Mammary epithelial cell (primary cell): ENCODE measurements around the gene UQCRQ.

Experiments used
- EZH2 ChIP-seq: IDR thresholded peaks from 2 replicates; pipeline ENCODE4 v1.6.1; 2012; ENCODE audit warnings: low read length, inconsistent platforms, borderline replicate concordance
- TF ChIP-seq, protein P1 (sequence below), 2 donors: IDR thresholded peaks in 1 of 2; conservative IDR thresholded peaks in 1 of 2; 2 replicates each; pipeline ENCODE4 v1.5.1; 2011 to 2012; ENCODE audit warnings: inconsistent platforms in 2 of 2, low read length in 2 of 2, mild to moderate bottlenecking in 2 of 2, control low read depth in 1 of 2, low read depth in 1 of 2; ENCODE audit not compliant: insufficient read depth in 1 of 2; ENCODE audit errors: extremely low read depth in 1 of 2

- no peak for TF ChIP-seq EZH2
- TF ChIP-seq, protein P1, sequence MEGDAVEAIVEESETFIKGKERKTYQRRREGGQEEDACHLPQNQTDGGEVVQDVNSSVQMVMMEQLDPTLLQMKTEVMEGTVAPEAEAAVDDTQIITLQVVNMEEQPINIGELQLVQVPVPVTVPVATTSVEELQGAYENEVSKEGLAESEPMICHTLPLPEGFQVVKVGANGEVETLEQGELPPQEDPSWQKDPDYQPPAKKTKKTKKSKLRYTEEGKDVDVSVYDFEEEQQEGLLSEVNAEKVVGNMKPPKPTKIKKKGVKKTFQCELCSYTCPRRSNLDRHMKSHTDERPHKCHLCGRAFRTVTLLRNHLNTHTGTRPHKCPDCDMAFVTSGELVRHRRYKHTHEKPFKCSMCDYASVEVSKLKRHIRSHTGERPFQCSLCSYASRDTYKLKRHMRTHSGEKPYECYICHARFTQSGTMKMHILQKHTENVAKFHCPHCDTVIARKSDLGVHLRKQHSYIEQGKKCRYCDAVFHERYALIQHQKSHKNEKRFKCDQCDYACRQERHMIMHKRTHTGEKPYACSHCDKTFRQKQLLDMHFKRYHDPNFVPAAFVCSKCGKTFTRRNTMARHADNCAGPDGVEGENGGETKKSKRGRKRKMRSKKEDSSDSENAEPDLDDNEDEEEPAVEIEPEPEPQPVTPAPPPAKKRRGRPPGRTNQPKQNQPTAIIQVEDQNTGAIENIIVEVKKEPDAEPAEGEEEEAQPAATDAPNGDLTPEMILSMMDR (conservative IDR thresholded peaks at IDR 0.05 in 1 of 2, IDR thresholded peaks at IDR 0.05 in 1 of 2; ENCODE audit: extremely low read depth in 1 of 2, insufficient read depth in 1 of 2, low read depth in 1 of 2, low read length in 2 of 2), result no peak
Observed at GRCh38 chr5:132876020-132876759, 9.7 kb downstream of the UQCRQ start.
